ENCODE results near the gene SNED1. TPM values are rescaled to one million over a fixed set of nuclear protein-coding genes. Genes with fewer than 3 reads are reported as not detected.

SNED1 gene
- polyA plus RNA-seq, 1 donor from 2014 or later = 0.32 TPM

DNA sequence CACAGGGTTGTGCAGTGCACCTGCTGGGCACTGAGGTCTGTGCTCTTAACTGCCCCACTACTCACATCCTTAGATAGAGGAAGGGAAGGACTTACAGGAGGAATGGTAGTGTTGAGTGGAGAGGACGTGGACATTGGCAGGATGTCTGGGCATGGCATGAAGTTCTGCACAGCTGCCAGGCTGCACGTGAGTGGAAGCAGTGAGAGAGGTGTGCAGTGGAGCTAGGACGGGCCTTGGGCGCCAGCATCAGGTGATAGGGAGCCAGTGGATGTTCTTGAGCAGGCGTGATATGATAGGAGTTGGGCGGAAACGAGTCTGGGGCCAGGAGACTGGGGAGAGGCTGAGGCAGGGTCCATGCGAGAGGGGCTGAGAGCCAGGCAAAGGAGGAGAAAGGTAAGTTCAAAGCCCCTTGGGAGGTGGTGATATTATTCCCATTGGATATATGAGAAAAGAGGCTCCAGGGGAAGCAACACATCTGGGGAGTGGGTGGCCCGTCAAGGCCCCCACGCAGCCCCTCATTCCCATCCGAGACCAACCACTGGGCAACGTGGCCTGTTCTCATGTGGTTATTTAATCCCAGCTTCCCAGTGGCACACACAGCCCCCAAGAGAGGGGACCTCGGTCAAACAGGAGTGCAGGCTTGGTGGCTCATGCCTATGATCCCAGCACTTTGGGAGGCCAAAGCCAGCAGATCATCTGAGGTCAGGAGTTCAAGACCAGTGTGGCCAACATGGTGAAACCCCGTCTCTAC is 45.7 kb upstream of the SNED1 start:
- TF ChIP-seq SMC3 (conservative IDR thresholded peaks at IDR 0.05; ENCODE audit: poor library complexity) (no peak), EP300 (conservative IDR thresholded peaks at IDR 0.05; ENCODE audit: poor library complexity, severe bottlenecking) (no peak), RAD21 (conservative IDR thresholded peaks at IDR 0.05) (no peak), MXI1 (conservative IDR thresholded peaks at IDR 0.05; ENCODE audit: poor library complexity, severe bottlenecking) (no peak), TAF1 (IDR thresholded peaks at IDR 0.05; ENCODE audit: low read depth) (no peak), POLR2AphosphoS5 (IDR thresholded peaks at IDR 0.05) (no peak), EZH2 (IDR thresholded peaks at IDR 0.05; ENCODE audit: borderline replicate concordance, insufficient read depth, low read length, poor library complexity, severe bottlenecking) (no peak)
- TF ChIP-seq, protein P1, sequence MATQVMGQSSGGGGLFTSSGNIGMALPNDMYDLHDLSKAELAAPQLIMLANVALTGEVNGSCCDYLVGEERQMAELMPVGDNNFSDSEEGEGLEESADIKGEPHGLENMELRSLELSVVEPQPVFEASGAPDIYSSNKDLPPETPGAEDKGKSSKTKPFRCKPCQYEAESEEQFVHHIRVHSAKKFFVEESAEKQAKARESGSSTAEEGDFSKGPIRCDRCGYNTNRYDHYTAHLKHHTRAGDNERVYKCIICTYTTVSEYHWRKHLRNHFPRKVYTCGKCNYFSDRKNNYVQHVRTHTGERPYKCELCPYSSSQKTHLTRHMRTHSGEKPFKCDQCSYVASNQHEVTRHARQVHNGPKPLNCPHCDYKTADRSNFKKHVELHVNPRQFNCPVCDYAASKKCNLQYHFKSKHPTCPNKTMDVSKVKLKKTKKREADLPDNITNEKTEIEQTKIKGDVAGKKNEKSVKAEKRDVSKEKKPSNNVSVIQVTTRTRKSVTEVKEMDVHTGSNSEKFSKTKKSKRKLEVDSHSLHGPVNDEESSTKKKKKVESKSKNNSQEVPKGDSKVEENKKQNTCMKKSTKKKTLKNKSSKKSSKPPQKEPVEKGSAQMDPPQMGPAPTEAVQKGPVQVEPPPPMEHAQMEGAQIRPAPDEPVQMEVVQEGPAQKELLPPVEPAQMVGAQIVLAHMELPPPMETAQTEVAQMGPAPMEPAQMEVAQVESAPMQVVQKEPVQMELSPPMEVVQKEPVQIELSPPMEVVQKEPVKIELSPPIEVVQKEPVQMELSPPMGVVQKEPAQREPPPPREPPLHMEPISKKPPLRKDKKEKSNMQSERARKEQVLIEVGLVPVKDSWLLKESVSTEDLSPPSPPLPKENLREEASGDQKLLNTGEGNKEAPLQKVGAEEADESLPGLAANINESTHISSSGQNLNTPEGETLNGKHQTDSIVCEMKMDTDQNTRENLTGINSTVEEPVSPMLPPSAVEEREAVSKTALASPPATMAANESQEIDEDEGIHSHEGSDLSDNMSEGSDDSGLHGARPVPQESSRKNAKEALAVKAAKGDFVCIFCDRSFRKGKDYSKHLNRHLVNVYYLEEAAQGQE (IDR thresholded peaks at IDR 0.05; ENCODE audit: borderline replicate concordance) = no peak
- TF ChIP-seq, protein P2, sequence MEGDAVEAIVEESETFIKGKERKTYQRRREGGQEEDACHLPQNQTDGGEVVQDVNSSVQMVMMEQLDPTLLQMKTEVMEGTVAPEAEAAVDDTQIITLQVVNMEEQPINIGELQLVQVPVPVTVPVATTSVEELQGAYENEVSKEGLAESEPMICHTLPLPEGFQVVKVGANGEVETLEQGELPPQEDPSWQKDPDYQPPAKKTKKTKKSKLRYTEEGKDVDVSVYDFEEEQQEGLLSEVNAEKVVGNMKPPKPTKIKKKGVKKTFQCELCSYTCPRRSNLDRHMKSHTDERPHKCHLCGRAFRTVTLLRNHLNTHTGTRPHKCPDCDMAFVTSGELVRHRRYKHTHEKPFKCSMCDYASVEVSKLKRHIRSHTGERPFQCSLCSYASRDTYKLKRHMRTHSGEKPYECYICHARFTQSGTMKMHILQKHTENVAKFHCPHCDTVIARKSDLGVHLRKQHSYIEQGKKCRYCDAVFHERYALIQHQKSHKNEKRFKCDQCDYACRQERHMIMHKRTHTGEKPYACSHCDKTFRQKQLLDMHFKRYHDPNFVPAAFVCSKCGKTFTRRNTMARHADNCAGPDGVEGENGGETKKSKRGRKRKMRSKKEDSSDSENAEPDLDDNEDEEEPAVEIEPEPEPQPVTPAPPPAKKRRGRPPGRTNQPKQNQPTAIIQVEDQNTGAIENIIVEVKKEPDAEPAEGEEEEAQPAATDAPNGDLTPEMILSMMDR (IDR thresholded peaks at IDR 0.05; ENCODE audit: poor library complexity, severe bottlenecking) = no peak
- Histone ChIP-seq H3K27ac (ENCODE audit: low read length) (no peak overlapping the region), H3K27me3 (ENCODE audit: insufficient read depth, low read depth, low read length) (no peaks in the 10 kb centered on the region), H3F3A (ENCODE audit: insufficient read depth, low read length, poor library complexity, severe bottlenecking) (no peaks in the 10 kb centered on the region), H3K9me2 (ENCODE audit: insufficient read depth, low read length) (no peaks in the 10 kb centered on the region), H3K4me2 (ENCODE audit: low read length) (no peak overlapping the region), H2AFZ (ENCODE audit: low read depth, low read length) (no peak overlapping the region), H3K4me3 (ENCODE audit: low read length) (no peak overlapping the region), H3K9me3 (ENCODE audit: low read length) (no peaks in the 10 kb centered on the region), H3K79me2 (replicated peaks; ENCODE audit: insufficient read depth, low read length) (no peaks in the 10 kb centered on the region), H3K9ac (ENCODE audit: low read length) (no peak overlapping the region), H4K20me1 (ENCODE audit: insufficient read depth) (no peaks in the 10 kb centered on the region), H3K36me3 (ENCODE audit: insufficient read depth, low read length) (no peaks in the 10 kb centered on the region)

DNA sequence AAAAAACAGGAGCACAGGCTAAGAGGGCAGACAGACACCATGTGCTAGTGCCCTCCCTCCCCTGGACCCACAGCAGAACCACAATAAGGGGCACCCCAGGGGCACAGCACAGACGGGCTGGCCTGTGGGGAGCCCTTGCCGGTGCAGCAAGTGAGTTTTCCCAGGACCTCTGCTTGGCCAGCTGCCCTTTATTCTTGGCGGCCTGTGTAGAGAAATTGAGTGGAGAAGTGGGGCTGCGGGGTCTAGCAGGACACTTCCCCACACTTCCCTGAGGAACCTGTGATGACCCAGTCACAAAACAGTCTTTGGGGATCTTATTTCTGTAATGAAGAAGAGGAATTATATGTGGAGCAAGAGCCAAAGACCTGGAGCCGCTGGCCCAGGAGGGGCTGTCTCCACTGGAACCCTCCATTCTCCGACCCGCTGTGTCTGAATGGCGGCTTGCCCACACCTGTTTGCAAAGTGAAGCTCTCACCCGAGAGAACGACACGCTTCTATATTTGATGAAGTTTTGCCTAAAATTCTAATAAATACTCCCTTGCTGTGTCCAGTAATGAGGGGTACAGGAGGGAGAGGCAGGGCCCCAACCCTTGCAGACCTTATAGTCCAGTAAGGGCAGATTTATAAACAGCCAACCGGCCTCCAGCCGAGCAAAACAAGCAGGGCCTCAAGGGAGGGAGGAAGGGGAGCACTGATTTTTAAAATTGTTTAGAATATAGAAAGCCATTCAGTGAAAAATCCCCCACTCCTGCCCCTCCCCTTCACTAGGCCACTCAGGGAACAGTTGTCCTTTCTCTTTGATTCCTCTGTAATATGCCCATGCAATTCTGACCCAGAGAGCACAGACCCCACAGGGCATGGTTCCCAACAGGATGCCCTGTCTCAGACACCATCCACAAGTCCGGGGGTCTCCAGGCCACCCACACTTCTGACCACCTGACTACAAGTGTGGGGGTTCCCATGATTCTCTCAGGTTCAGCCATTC is 44.7 kb upstream of the SNED1 start:
- no peak overlapping the region for H3K4me3 ChIP-seq (ENCODE audit: low read length)
- no peaks in the 10 kb centered on the region for H4K20me1 ChIP-seq (ENCODE audit: insufficient read depth)
- no peaks in the 10 kb centered on the region for H3K27me3 ChIP-seq (ENCODE audit: insufficient read depth, low read depth, low read length)
- H3K9me3 ChIP-seq (ENCODE audit: low read length) = no peaks in the 10 kb centered on the region
- H3K9me2 ChIP-seq (ENCODE audit: insufficient read depth, low read length) = no peaks in the 10 kb centered on the region
- no peaks in the 10 kb centered on the region for H3K36me3 ChIP-seq (ENCODE audit: insufficient read depth, low read length)
- no peak overlapping the region for H3K4me2 ChIP-seq (ENCODE audit: low read length)
- TF ChIP-seq SMC3 (conservative IDR thresholded peaks at IDR 0.05; ENCODE audit: poor library complexity) (no peak), POLR2AphosphoS5 (IDR thresholded peaks at IDR 0.05) (no peak), EZH2 (IDR thresholded peaks at IDR 0.05; ENCODE audit: borderline replicate concordance, insufficient read depth, low read length, poor library complexity, severe bottlenecking) (no peak), RAD21 (conservative IDR thresholded peaks at IDR 0.05) (no peak), MXI1 (conservative IDR thresholded peaks at IDR 0.05; ENCODE audit: poor library complexity, severe bottlenecking) (no peak), TAF1 (IDR thresholded peaks at IDR 0.05; ENCODE audit: low read depth) (no peak), EP300 (conservative IDR thresholded peaks at IDR 0.05; ENCODE audit: poor library complexity, severe bottlenecking) (no peak)
- TF ChIP-seq, protein P1 (IDR thresholded peaks at IDR 0.05; ENCODE audit: borderline replicate concordance) = no peak
- TF ChIP-seq, protein P2 (IDR thresholded peaks at IDR 0.05; ENCODE audit: poor library complexity, severe bottlenecking) = no peak
- H3K9ac ChIP-seq (ENCODE audit: low read length) = no peak overlapping the region
- no peak overlapping the region for H3K27ac ChIP-seq (ENCODE audit: low read length)
- no peaks in the 10 kb centered on the region for H3K79me2 ChIP-seq (replicated peaks; ENCODE audit: insufficient read depth, low read length)
- H2AFZ ChIP-seq (ENCODE audit: low read depth, low read length) = no peak overlapping the region
- no peaks in the 10 kb centered on the region for H3F3A ChIP-seq (ENCODE audit: insufficient read depth, low read length, poor library complexity, severe bottlenecking)

Data from neural cell (in vitro differentiated cells).